Lower lobe of right lung (tissue), 2 donors: ENCODE data around the gene TMEM132D. TPM values are rescaled to one million over a fixed set of nuclear protein-coding genes. Genes with fewer than 3 reads are reported as not detected.
A peak's percentile ranks its signal among the peaks of the same experiment; 100 is the strongest.

ENCODE experiments used
- ATAC-seq, 2 donors: fragments of 200-7000 bp; cut with Tn5 transposase; one replicate each; pipeline ENCODE4 v1.9.1; 2020 to 2022; ENCODE audit warnings: mild to moderate bottlenecking in 2 of 2, moderate library complexity in 2 of 2
- DNase-seq: peaks from one replicate; pipeline ENCODE4 v3.0.0-alpha.2; 2020
- H3K27ac ChIP-seq: fragments of 200-600 bp; one replicate; pipeline ENCODE4 v1.8.0; 2022
- H3K27me3 ChIP-seq: fragments of 200-600 bp; one replicate; pipeline ENCODE4 v1.8.0; 2022; ENCODE audit warnings: low read depth
- H3K36me3 ChIP-seq: fragments of 200-600 bp; one replicate; pipeline ENCODE4 v1.8.0; 2022; ENCODE audit warnings: mild to moderate bottlenecking
- H3K4me1 ChIP-seq: fragments of 200-600 bp; one replicate; pipeline ENCODE4 v1.8.0; 2022
- H3K4me3 ChIP-seq: fragments of 200-600 bp; one replicate; pipeline ENCODE4 v1.8.0; 2022; ENCODE audit warnings: mild to moderate bottlenecking
- H3K9me3 ChIP-seq: fragments of 200-600 bp; one replicate; pipeline ENCODE4 v1.8.0; 2022
- intact Hi-C: fragments of 100-400 bp; cut with DNase I; formaldehyde crosslinking; loops from one replicate; pipeline ENCODE4 v1.11.0; 2022
- total RNA-seq: library from RNA; stranded (reverse); fragmentation: NEBNext Ultra II Directional; extraction: Animal tissue kit (Norgen Biotek cat#: 25700); gene quantifications from one replicate; pipeline ENCODE4 v1.2.1, GENCODE V29; 2021
- TF ChIP-seq, protein P1 (sequence below): fragments of 200-600 bp; IDR thresholded peaks from one replicate; pipeline ENCODE4 v1.8.0; 2022; ENCODE audit warnings: antibody characterized with exemption, mild to moderate bottlenecking
- donor health status: DM: no; HTN: yes; CAD: no; lungs with severe emphysema.

Gene TMEM132D
- total RNA-seq, 1 donor from 2014 or later = 0.06 TPM

DNA sequence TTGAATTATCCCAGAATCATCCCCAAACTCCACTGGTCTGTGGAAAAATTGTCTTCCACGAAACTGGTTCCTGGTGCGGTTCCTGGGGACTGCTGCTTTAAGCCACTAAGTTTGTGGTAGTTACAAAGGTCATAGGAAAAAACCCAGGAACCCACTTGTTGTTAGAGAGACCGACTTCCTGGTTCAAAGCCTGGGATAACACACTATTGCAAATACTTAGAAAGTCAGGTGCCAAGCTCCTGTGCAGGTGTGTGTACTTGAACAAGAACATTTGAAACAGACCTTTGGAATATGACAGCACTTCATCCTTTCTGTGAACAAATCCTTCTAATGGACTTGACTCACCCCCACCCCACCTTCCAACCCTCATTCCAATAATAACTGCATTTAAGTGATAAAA, 530.9 kb downstream of the TMEM132D start:
- H3K4me1 ChIP-seq = no peaks in the 10 kb centered on the region
- ATAC-seq (peak; percentile 52 to 60), DNase-seq (no peak)
- intact Hi-C loops = no loop called here
- no peak overlapping the region for H3K4me3 ChIP-seq
- TF ChIP-seq, protein P1, sequence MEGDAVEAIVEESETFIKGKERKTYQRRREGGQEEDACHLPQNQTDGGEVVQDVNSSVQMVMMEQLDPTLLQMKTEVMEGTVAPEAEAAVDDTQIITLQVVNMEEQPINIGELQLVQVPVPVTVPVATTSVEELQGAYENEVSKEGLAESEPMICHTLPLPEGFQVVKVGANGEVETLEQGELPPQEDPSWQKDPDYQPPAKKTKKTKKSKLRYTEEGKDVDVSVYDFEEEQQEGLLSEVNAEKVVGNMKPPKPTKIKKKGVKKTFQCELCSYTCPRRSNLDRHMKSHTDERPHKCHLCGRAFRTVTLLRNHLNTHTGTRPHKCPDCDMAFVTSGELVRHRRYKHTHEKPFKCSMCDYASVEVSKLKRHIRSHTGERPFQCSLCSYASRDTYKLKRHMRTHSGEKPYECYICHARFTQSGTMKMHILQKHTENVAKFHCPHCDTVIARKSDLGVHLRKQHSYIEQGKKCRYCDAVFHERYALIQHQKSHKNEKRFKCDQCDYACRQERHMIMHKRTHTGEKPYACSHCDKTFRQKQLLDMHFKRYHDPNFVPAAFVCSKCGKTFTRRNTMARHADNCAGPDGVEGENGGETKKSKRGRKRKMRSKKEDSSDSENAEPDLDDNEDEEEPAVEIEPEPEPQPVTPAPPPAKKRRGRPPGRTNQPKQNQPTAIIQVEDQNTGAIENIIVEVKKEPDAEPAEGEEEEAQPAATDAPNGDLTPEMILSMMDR = no peak
- no peaks in the 10 kb centered on the region for H3K9me3 ChIP-seq
- no peak overlapping the region for H3K27ac ChIP-seq
- no peaks in the 10 kb centered on the region for H3K36me3 ChIP-seq
- H3K27me3 ChIP-seq = no peaks in the 10 kb centered on the region

DNA sequence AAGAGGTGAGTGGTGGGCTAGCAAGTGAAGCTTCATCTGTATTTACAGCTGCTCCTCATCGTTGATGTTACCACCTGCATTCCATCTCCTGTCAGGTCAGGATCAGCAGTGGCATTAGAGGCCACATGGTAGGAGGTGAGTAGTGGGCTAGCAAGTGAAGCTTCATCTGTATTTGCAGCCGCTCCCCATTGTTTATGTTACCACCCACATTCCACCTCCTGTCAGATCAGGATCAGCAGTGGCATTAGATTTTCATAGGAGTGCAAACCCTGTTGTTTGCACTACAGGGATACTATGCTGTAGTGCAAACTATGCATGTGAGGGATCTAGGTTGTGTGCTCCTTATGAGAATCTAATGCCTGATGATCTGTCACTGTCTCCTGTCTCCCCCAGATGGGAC, 531.5 kb downstream of the TMEM132D start:
- no peak overlapping the region for H3K4me3 ChIP-seq
- no peaks in the 10 kb centered on the region for H3K9me3 ChIP-seq
- no peak overlapping the region for H3K27ac ChIP-seq
- TF ChIP-seq, protein P1 = no peak
- H3K27me3 ChIP-seq = no peaks in the 10 kb centered on the region
- H3K4me1 ChIP-seq = no peaks in the 10 kb centered on the region
- ATAC-seq (no peak), DNase-seq (no peak)
- no peaks in the 10 kb centered on the region for H3K36me3 ChIP-seq
- intact Hi-C loops = no loop called here

DNA sequence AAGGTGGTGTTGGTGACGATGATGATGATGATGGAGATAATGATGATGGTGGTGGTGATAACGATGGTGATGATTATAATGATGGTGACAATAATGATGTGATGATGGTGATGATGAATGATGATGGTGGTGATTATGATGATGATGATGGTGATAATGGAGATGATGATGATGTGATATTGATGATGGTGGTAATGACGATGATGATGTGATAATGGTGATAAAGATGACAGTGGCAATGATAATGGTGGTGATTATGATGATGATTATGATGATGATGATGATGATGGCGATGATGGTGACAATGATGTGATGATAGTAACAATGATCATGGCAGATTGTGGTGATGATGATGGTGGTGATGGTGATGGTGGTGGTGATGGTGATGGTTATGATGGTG, 532.6 kb downstream of the TMEM132D start:
- TF ChIP-seq, protein P1 = no peak
- ATAC-seq (no peak), DNase-seq (no peak)
- no peaks in the 10 kb centered on the region for H3K9me3 ChIP-seq
- H3K27me3 ChIP-seq = no peaks in the 10 kb centered on the region
- no peak overlapping the region for H3K27ac ChIP-seq
- intact Hi-C loops = no loop called here
- no peaks in the 10 kb centered on the region for H3K4me1 ChIP-seq
- no peak overlapping the region for H3K4me3 ChIP-seq
- H3K36me3 ChIP-seq = no peaks in the 10 kb centered on the region

DNA sequence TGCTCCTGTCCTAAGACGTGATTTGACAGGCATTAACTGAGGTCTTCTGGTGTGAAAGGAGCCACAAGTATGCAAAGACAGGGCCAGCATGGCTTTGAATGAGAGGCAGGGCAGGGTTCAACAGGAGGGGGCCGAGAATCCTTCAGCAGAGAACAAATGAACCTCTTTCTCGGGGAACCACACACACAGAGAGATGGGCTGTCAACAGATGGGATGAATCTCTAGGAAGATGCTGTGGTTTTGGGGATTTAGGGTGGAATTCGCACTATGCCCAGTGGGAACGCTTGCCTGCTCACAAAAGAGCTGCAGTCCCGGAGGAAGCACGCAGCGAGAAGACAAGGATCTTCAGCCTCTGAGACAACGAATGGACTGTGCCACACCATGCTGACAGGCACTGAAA, 537.2 kb downstream of the TMEM132D start:
- no peak overlapping the region for H3K4me3 ChIP-seq
- H3K4me1 ChIP-seq = no peaks in the 10 kb centered on the region
- H3K27me3 ChIP-seq = no peaks in the 10 kb centered on the region
- ATAC-seq (no peak), DNase-seq (no peak)
- intact Hi-C loops = no loop called here
- TF ChIP-seq, protein P1 = no peak
- no peaks in the 10 kb centered on the region for H3K9me3 ChIP-seq
- H3K36me3 ChIP-seq = no peaks in the 10 kb centered on the region
- no peak overlapping the region for H3K27ac ChIP-seq

GRCh38 chr12:129363041-129363440, 540.8 kb downstream of the TMEM132D start:
- intact Hi-C loops = no loop called here
- ATAC-seq = no peak
- no peak for DNase-seq

More at GRCh38 chr12:129363041-129363440, 540.8 kb downstream of the TMEM132D start:
- H3K27me3 ChIP-seq = no peaks in the 10 kb centered on the region
- TF ChIP-seq, protein P1 = no peak
- no peaks in the 10 kb centered on the region for H3K9me3 ChIP-seq
- H3K27ac ChIP-seq = no peak overlapping the region
- H3K36me3 ChIP-seq = no peaks in the 10 kb centered on the region
- H3K4me1 ChIP-seq = no peaks in the 10 kb centered on the region
- no peak overlapping the region for H3K4me3 ChIP-seq
